ENCODE results near the gene RASGRF1. TPM values are rescaled to one million over a fixed set of nuclear protein-coding genes. Genes with fewer than 3 reads are reported as not detected.

Gene RASGRF1, protein sequence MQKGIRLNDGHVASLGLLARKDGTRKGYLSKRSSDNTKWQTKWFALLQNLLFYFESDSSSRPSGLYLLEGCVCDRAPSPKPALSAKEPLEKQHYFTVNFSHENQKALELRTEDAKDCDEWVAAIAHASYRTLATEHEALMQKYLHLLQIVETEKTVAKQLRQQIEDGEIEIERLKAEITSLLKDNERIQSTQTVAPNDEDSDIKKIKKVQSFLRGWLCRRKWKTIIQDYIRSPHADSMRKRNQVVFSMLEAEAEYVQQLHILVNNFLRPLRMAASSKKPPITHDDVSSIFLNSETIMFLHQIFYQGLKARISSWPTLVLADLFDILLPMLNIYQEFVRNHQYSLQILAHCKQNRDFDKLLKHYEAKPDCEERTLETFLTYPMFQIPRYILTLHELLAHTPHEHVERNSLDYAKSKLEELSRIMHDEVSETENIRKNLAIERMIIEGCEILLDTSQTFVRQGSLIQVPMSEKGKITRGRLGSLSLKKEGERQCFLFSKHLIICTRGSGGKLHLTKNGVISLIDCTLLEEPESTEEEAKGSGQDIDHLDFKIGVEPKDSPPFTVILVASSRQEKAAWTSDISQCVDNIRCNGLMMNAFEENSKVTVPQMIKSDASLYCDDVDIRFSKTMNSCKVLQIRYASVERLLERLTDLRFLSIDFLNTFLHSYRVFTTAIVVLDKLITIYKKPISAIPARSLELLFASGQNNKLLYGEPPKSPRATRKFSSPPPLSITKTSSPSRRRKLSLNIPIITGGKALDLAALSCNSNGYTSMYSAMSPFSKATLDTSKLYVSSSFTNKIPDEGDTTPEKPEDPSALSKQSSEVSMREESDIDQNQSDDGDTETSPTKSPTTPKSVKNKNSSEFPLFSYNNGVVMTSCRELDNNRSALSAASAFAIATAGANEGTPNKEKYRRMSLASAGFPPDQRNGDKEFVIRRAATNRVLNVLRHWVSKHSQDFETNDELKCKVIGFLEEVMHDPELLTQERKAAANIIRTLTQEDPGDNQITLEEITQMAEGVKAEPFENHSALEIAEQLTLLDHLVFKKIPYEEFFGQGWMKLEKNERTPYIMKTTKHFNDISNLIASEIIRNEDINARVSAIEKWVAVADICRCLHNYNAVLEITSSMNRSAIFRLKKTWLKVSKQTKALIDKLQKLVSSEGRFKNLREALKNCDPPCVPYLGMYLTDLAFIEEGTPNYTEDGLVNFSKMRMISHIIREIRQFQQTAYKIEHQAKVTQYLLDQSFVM (N-terminal part only)
- 0.07 and 0.69 TPM in 2 replicates for total RNA-seq

DNA sequence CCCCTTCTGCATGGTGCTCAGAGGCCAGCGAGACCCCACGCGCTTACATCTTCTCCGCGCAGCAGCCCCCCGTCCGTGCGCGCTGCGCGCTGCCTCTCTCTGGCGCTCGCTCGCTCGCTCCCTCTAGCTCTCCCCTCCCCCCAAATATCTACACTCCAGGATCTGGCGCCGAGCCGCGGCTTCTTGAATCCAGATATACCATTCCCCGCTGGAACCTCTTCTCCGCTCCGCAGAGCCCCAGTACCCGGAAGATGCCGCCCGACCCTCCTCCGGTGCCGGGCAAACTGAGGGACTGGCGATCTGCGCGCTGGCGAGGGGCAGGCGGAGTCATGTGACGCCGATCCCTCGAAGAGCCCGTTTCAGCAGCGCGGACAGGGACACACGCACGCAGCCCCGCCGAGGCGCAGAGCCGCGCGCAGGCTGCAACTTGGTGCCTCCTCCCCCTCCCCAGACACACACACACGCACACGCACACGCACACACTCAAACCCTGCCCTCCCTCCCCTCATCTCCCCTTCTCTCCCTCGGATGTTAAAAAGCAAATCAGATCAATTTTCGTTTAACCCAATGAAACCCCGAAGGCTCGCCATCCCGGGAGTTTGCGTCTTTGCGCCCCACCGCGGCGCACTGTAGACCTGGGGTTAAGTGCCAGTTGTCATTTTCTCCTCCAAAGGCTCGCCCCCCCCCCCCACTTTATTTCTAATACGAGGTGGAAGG lies at the start of gene RASGRF1:
Gene RASGRF1, minus strand, starts transcription at position 294 of the 717 bp plus-strand sequence. Its CDS starts 282 bp downstream, at position 12.

DNA sequence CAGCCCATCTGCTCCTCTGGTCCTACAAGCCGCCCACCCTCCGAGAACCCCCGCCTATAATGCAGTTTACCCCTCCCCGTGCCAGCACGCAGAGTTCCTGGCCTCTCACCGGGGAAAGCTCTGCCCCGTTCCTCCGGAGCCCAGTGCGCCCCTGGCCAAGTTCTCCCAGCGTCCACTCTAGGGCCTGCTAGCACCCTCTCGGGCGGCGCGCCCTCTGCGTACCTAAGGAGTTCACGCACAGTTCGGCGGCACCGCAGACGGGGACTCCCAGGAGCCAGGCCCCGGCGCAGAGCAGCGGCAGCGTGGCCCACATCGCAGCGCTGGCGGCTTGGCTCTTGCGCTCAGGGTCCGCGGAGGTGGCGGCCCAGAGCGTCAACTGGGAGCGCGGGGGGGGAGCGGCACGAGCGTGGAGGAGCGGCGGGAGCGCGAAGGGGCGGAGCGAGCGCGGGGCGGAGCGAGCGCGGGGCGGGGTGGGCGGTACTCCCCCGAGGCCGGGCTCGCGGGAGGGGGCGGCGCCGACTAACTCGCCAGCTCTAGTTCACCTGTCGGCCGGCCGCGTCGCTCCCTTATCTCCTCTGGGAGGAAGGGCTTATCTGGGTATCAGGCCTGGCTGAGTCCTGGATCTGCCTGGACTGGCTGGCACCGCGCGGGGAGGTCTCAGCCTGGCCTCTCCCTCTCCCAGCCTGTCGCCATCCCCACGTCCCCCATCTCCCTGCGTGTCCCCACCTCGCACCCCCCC lies 145.7 kb downstream of the RASGRF1 start, which contains the start of gene CTSH:
Gene CTSH, minus strand, starts transcription at position 378 of the 739 bp plus-strand sequence. Its CDS starts 65 bp downstream, at position 313.

Other genes with a start within 250 kb of the RASGRF1 start
- 213 and 254 TPM in 2 replicates for gene MORF4L1, start 217.9 kb downstream of the RASGRF1 start, total RNA-seq
- 74.3 and 84.1 TPM in 2 replicates for gene CTSH, start 145.7 kb downstream of the RASGRF1 start, total RNA-seq
- gene ANKRD34C, start 191.9 kb upstream of the RASGRF1 start, total RNA-seq, result not detected in 2 replicates
- 125 and 141 TPM in 2 replicates for gene TMED3, start 220.3 kb upstream of the RASGRF1 start, total RNA-seq

Measured in mammary microvascular endothelial cell (primary cell).